ENCODE data around the gene FAM241A.

FAM241A gene

GRCh38 chr4:112222219-112222955 lies 77.1 kb downstream of the FAM241A start:
- no peak for DNase-seq

- no peak for DNase-seq
Measured at GRCh38 chr4:112225157-112225556, 79.9 kb downstream of the FAM241A start.

GRCh38 chr4:112230879-112231778 lies 85.9 kb downstream of the FAM241A start:
- peak; percentile 97 for DNase-seq

GRCh38 chr4:112231779-112232713 lies 86.8 kb downstream of the FAM241A start, which contains the start of gene AP1AR:
Gene AP1AR (plus strand): TSS chr4:112231787. CDS start chr4:112232092, 305 bp downstream.
- peak; percentile 77 for DNase-seq

- DNase-seq: peak; percentile 88
Measured at GRCh38 chr4:112234952-112235609, 89.8 kb downstream of the FAM241A start.

- DNase-seq: no peak
Measured at GRCh38 chr4:112236040-112236439, 90.8 kb downstream of the FAM241A start.

- no peak for DNase-seq
Measured at GRCh38 chr4:112238833-112239232, 93.6 kb downstream of the FAM241A start.
